GM23338 (cell line): ENCODE data around the gene MUC12. TPM values are rescaled to one million over a fixed set of nuclear protein-coding genes. Genes with fewer than 3 reads are reported as not detected.

Experiments
- ATAC-seq: fragments of 200-7000 bp; cut with Tn5 transposase; 3 replicates; pipeline ENCODE4 v1.9.1; 2020
- DNase-seq: peaks from one replicate; pipeline ENCODE4 v3.0.0-alpha.2; 2015; ENCODE audit warnings: low spot score
- H2AFZ ChIP-seq: fragments of 200-600 bp; sonication (generic); 2 replicates; pipeline ENCODE4 v1.8.0; 2016; ENCODE audit warnings: antibody characterized with exemption, mild to moderate bottlenecking, moderate library complexity
- H3F3A ChIP-seq: fragments of 200-600 bp; sonication (generic); replicated peaks from 2 replicates; pipeline ENCODE4 v1.8.0; 2017; ENCODE audit warnings: antibody characterized with exemption, mixed run types, low read depth
- H3K27ac ChIP-seq: fragments of 200-600 bp; sonication (generic); 2 replicates; pipeline ENCODE4 v1.6.1; 2016; ENCODE audit warnings: low read depth
- H3K27me3 ChIP-seq: fragments of 200-600 bp; sonication (generic); 2 replicates; pipeline ENCODE4 v1.8.0; 2016; ENCODE audit warnings: mild to moderate bottlenecking, mixed run types, moderate library complexity; ENCODE audit not compliant: insufficient read depth
- H3K36me3 ChIP-seq: fragments of 200-600 bp; sonication (generic); 2 replicates; pipeline ENCODE4 v1.8.0; 2016; ENCODE audit warnings: mild to moderate bottlenecking; ENCODE audit not compliant: insufficient read depth
- H3K4me1 ChIP-seq: fragments of 200-600 bp; sonication (generic); 2 replicates; pipeline ENCODE4 v1.8.0; 2016; ENCODE audit warnings: mild to moderate bottlenecking, moderate library complexity; ENCODE audit not compliant: insufficient read depth
- H3K4me2 ChIP-seq: fragments of 200-600 bp; sonication (generic); 2 replicates; pipeline ENCODE4 v1.7.1; 2017; ENCODE audit warnings: mixed run types
- H3K4me3 ChIP-seq: fragments of 200-600 bp; sonication (generic); 2 replicates; pipeline ENCODE4 v1.6.1; 2016; ENCODE audit warnings: mixed run types
- H3K79me2 ChIP-seq: fragments of 200-600 bp; sonication (generic); replicated peaks from 2 replicates; pipeline ENCODE4 v1.8.0; 2017; ENCODE audit warnings: mild to moderate bottlenecking; ENCODE audit not compliant: insufficient read depth
- H3K9me2 ChIP-seq: fragments of 200-600 bp; sonication (generic); 2 replicates; pipeline ENCODE4 v1.8.0; 2017; ENCODE audit not compliant: insufficient read depth
- H4K20me1 ChIP-seq: fragments of 200-600 bp; sonication (generic); replicated peaks from 2 replicates; pipeline ENCODE4 v1.8.0; 2017; ENCODE audit warnings: mild to moderate bottlenecking; ENCODE audit not compliant: insufficient read depth
- H3K27ac Mint-ChIP-seq: 2 replicates; pipeline ENCODE4 v1.8.0; 2020; ENCODE audit warnings: inconsistent platforms, mild to moderate bottlenecking, moderate library complexity, mixed read lengths
- H3K27me3 Mint-ChIP-seq: 3 replicates; pipeline ENCODE4 v1.8.0; 2022; ENCODE audit warnings: low read depth, mild to moderate bottlenecking, moderate library complexity, mixed read lengths, inconsistent platforms; ENCODE audit not compliant: insufficient read depth, poor library complexity
- H3K36me3 Mint-ChIP-seq: 3 replicates; pipeline ENCODE4 v1.8.0; 2021; ENCODE audit warnings: low read depth, mild to moderate bottlenecking, inconsistent platforms, moderate library complexity, mixed read lengths
- H3K4me1 Mint-ChIP-seq: 3 replicates; pipeline ENCODE4 v1.8.0; 2020; ENCODE audit warnings: mild to moderate bottlenecking, inconsistent platforms, mixed read lengths
- H3K4me3 Mint-ChIP-seq: 3 replicates; pipeline ENCODE4 v1.8.0; 2021; ENCODE audit warnings: moderate library complexity, mild to moderate bottlenecking, inconsistent platforms, mixed read lengths
- H3K9me3 Mint-ChIP-seq: 3 replicates; pipeline ENCODE4 v1.8.0; 2020; ENCODE audit warnings: moderate library complexity, mild to moderate bottlenecking, inconsistent platforms, mixed read lengths
- CREB1 ChIP-seq: fragments of 250-450 bp; sonication (Bioruptor Pico); IDR thresholded peaks from 2 replicates; pipeline ENCODE4 v1.5.0; 2020; ENCODE audit warnings: low read depth, mild to moderate bottlenecking, moderate library complexity
- EZH2 ChIP-seq: fragments of 200-600 bp; sonication (generic); IDR thresholded peaks from one replicate; pipeline ENCODE4 v1.8.0; 2017; ENCODE audit warnings: antibody characterized with exemption, mild to moderate bottlenecking, low read depth; ENCODE audit not compliant: unreplicated experiment
- POLR2AphosphoS5 ChIP-seq: IDR thresholded peaks from 2 replicates; pipeline ENCODE4 v1.6.1; 2016; ENCODE audit warnings: antibody characterized with exemption, low read depth
- STAT1 ChIP-seq: IDR thresholded peaks from one replicate; pipeline ENCODE4 v1.6.1; 2016; ENCODE audit warnings: antibody characterized with exemption; ENCODE audit not compliant: unreplicated experiment
- ZNF114 ChIP-seq: fragments of 250-450 bp; sonication (Bioruptor Pico); IDR thresholded peaks from 2 replicates; pipeline ENCODE4 v1.5.0; 2020; ENCODE audit warnings: mild to moderate bottlenecking, moderate library complexity
- ZNF462 ChIP-seq: fragments of 250-450 bp; sonication (Bioruptor Pico); IDR thresholded peaks from 2 replicates; pipeline ENCODE4 v1.5.0; 2020; ENCODE audit warnings: mild to moderate bottlenecking, moderate library complexity
- polyA plus RNA-seq: library from polyadenylated mRNA; unstranded; fragments of >200 nt; fragmentation: Nextera tagmentation; extraction: Ambion mirVana; gene quantifications from 2 replicates; pipeline ENCODE4 v1.2.1, GENCODE V29; 2016
- total RNA-seq: library from RNA; depleted of rRNA; stranded (reverse); fragments of >200 nt; shearing (Covaris generic); gene quantifications from 2 replicates; pipeline ENCODE4 v1.2.3, GENCODE V29; 2014
- TF ChIP-seq, protein P1 (sequence below), 2 experiments: fragments of 200-600 bp in 1 of 2; sonication (generic) in 1 of 2; conservative IDR thresholded peaks; 2 replicates each; pipeline versions ENCODE4 v1.5.1 to v1.6.1; 2016 to 2017; ENCODE audit warnings: antibody characterized with exemption in 2 of 2, low read depth in 2 of 2, mild to moderate bottlenecking in 2 of 2, moderate library complexity in 1 of 2

Gene MUC12
- total and polyA plus RNA-seq, 2 experiments from 2014 or later, result 4.6 to 18.0 TPM

GRCh38 chr7:101017064-101017777 is 47.9 kb downstream of the MUC12 start:
- H3K4me1 Mint-ChIP-seq, result peaks cover 21% of the 10 kb centered on the region
- H3K9me3 Mint-ChIP-seq, result no peaks in the 10 kb centered on the region; the same call in 2 of the 3 replicates
- Histone ChIP-seq H3K4me1 (peaks cover 19% of the 10 kb centered on the region), H3K9me2 (no peaks in the 10 kb centered on the region), H3K27ac (peak overlapping the region; percentile 84; the same call in 1 of the 2 replicates), H4K20me1 (no peaks in the 10 kb centered on the region), H3K27me3 (no peaks in the 10 kb centered on the region), H2AFZ (peak overlapping the region; percentile 85), H3K4me2 (peak overlapping the region; percentile 97), H3K79me2 (no peaks in the 10 kb centered on the region), H3K36me3 (no peaks in the 10 kb centered on the region), H3K4me3 (peak overlapping the region; percentile 92), H3F3A (peaks cover 15% of the 10 kb centered on the region; the same call in 1 of the 2 replicates)
- ATAC-seq (peak; percentile 59), DNase-seq (peak; percentile 86)
- peaks cover 7% of the 10 kb centered on the region for H3K36me3 Mint-ChIP-seq
- H3K27me3 Mint-ChIP-seq, result peaks cover 18% of the 10 kb centered on the region
- TF ChIP-seq, protein P1, sequence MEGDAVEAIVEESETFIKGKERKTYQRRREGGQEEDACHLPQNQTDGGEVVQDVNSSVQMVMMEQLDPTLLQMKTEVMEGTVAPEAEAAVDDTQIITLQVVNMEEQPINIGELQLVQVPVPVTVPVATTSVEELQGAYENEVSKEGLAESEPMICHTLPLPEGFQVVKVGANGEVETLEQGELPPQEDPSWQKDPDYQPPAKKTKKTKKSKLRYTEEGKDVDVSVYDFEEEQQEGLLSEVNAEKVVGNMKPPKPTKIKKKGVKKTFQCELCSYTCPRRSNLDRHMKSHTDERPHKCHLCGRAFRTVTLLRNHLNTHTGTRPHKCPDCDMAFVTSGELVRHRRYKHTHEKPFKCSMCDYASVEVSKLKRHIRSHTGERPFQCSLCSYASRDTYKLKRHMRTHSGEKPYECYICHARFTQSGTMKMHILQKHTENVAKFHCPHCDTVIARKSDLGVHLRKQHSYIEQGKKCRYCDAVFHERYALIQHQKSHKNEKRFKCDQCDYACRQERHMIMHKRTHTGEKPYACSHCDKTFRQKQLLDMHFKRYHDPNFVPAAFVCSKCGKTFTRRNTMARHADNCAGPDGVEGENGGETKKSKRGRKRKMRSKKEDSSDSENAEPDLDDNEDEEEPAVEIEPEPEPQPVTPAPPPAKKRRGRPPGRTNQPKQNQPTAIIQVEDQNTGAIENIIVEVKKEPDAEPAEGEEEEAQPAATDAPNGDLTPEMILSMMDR (conservative IDR thresholded peaks at IDR 0.05; ENCODE audit: low read depth in 2 of 2), result no peak
- TF ChIP-seq CREB1 (CRISPR knock-in tag), result no peak
- TF ChIP-seq EZH2, result no peak
- TF ChIP-seq STAT1, result no peak
- TF ChIP-seq ZNF114, result no peak
- no peak for TF ChIP-seq POLR2AphosphoS5
- TF ChIP-seq ZNF462 (CRISPR knock-in tag), result no peak
- peak overlapping the region; percentile 93; the same call in 1 of the 2 replicates for H3K27ac Mint-ChIP-seq
- peak overlapping the region; percentile 83 for H3K4me3 Mint-ChIP-seq
